ENCODE measurements around the gene COL26A1.
"Not testable (repeated sequence)": the region's sequence is repeated elsewhere in the genome, so short reads cannot be mapped to it uniquely, and the experiment has no call there.

COL26A1 gene

GRCh38 chr7:101468546-101469275 is 106.0 kb downstream of the COL26A1 start:
- TF ChIP-seq ZFX (IDR thresholded peaks at IDR 0.05; ENCODE audit: borderline replicate concordance) (no peak), CTCF (IDR thresholded peaks at IDR 0.05) (no peak)
- H3K27ac ChIP-seq = no peak overlapping the region

- no peak overlapping the region for H3K27ac ChIP-seq
- TF ChIP-seq CTCF (IDR thresholded peaks at IDR 0.05) (no peak), ZFX (IDR thresholded peaks at IDR 0.05; ENCODE audit: borderline replicate concordance) (no peak)
Observed at GRCh38 chr7:101470668-101471487, 108.2 kb downstream of the COL26A1 start.

GRCh38 chr7:101474178-101474577 is 111.5 kb downstream of the COL26A1 start:
- no peak overlapping the region for H3K27ac ChIP-seq
- TF ChIP-seq ZFX (IDR thresholded peaks at IDR 0.05; ENCODE audit: borderline replicate concordance) = no peak
- no peak for TF ChIP-seq CTCF (IDR thresholded peaks at IDR 0.05)

- H3K27ac ChIP-seq = not testable (repeated sequence)
Observed at GRCh38 chr7:101475691-101476090, 113.0 kb downstream of the COL26A1 start.

- H3K27ac ChIP-seq = no peak overlapping the region
- TF ChIP-seq ZFX (IDR thresholded peaks at IDR 0.05; ENCODE audit: borderline replicate concordance) (no peak), CTCF (IDR thresholded peaks at IDR 0.05) (no peak)
Observed at GRCh38 chr7:101479217-101479616, 116.5 kb downstream of the COL26A1 start.

GRCh38 chr7:101486056-101486432 is 123.4 kb downstream of the COL26A1 start:
- not testable (repeated sequence) for H3K27ac ChIP-seq

- no peak overlapping the region for H3K27ac ChIP-seq
Observed at GRCh38 chr7:101486433-101487104, 123.9 kb downstream of the COL26A1 start.

More at GRCh38 chr7:101486433-101487104, 123.9 kb downstream of the COL26A1 start:
- TF ChIP-seq CTCF (IDR thresholded peaks at IDR 0.05) = no peak
